HG03095 (cell line): ENCODE data around the gene EPM2A.

Source experiments
- ATAC-seq: cut with Tn5 transposase; IDR thresholded peaks from one replicate; pipeline ENCODE4 v1.9.1; 2021; ENCODE audit warnings: moderate library complexity; ENCODE audit not compliant: unreplicated experiment

Gene EPM2A

DNA sequence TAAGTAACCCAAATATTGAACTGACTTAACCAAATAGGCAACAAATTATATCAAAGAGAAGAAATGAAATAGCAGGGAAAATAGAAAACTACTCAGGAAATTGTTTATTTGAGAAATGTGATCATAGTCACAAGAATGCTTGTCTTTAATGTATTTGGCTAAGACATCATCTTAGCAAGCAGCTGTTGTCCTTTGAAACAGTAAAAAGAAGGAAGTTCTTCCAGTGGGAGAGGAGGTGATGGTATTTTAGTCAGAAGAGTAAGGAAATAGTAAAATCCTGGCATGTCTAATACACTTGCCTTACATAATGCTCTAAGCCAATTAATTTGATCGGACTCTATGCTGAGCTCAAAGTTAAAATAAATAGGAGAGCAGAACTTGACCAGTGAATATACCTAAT lies 126.5 kb downstream of the EPM2A start:
- ATAC-seq: no peak

DNA sequence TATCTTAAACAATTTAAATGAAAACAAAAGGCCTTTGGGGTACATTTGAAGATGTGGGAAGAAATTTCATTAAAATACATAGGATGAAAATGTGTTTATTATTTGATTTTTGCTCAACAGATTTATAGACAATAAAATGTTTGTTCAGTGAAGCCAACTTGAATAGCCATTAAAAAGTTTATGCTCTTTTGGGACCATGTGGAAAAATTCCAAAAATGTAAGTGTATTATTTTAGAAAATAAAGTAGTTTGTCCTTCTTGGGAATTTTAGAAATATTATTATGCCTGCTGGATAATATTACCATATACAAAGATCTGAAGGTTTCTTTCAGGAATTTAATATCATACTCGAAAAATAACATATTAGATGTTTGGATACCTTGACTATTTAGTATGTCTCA lies 131.3 kb downstream of the EPM2A start:
- ATAC-seq: no peak

- no peak for ATAC-seq
Measured at GRCh38 chr6:145603424-145603833, 131.9 kb downstream of the EPM2A start.

- no peak for ATAC-seq
Measured at GRCh38 chr6:145602726-145603326, 132.5 kb downstream of the EPM2A start.

GRCh38 chr6:145601397-145601796 lies 133.9 kb downstream of the EPM2A start:
- no peak for ATAC-seq

DNA sequence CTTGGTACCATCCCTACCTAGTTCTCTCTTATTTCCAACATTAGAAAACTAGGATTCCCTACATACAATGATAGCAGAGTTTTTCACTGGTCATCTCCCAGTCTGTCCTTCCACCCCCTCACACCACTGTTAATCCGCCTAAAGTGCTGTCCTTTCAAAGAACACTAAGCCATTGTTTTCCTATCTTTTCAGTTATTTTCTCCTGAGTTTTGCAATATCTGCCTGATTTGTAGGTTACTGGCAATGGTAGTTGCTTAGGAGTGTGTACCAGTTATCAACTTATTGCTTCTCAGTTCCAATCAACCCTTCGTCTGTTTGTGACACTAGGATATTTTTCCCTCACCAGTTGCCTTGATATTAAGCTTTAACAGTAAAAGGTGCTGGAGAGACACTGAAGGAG lies 135.0 kb downstream of the EPM2A start:
- no peak for ATAC-seq

- ATAC-seq: no peak
Measured at GRCh38 chr6:145588981-145589380, 146.3 kb downstream of the EPM2A start.

- no peak for ATAC-seq
Measured at GRCh38 chr6:145587334-145587733, 148.0 kb downstream of the EPM2A start.

DNA sequence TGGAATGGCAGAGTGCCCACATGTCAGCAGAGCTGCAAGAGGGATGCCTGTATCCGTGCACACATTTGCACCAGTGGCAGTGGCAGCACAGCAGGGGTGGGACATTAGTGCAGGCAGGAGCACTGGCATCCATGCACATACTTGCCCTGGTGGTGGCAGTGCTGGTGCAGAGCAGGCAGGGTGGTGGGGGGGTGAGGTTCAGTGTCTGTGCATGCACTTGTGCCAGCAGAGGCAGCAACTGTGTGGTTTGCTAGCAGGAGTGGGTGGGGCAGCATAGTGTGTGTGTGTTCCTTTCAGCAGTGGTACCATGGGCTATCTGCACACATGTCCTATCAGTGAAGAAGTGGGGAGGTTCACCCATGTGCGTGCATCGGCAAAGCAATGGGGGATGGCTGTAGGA lies 151.6 kb downstream of the EPM2A start:
- no peak for ATAC-seq
